Colonic mucosa (tissue), 4 donors: ENCODE data around the gene HRH3. TPM values are rescaled to one million over a fixed set of nuclear protein-coding genes. Genes with fewer than 3 reads are reported as not detected.

Experiments used
- DNase-seq: peaks from one replicate; pipeline ENCODE4 v3.0.0-alpha.2; 2020
- H3K27ac ChIP-seq: fragments of 200-600 bp; one replicate; pipeline ENCODE4 v1.8.0; 2021
- H3K27me3 ChIP-seq: fragments of 200-600 bp; one replicate; pipeline ENCODE4 v1.8.0; 2021
- H3K36me3 ChIP-seq: fragments of 200-600 bp; one replicate; pipeline ENCODE4 v1.8.0; 2021
- H3K4me1 ChIP-seq: fragments of 200-600 bp; one replicate; pipeline ENCODE4 v1.8.0; 2021; ENCODE audit warnings: mild to moderate bottlenecking
- H3K4me3 ChIP-seq: fragments of 200-600 bp; one replicate; pipeline ENCODE4 v1.8.0; 2021
- H3K9ac ChIP-seq, 2 donors: one replicate each; pipeline ENCODE4 v1.7.0; 2013; ENCODE audit warnings: control low read depth in 2 of 2, low read depth in 2 of 2, low read length in 2 of 2
- H3K9me3 ChIP-seq: fragments of 200-600 bp; one replicate; pipeline ENCODE4 v1.8.0; 2021
- CTCF ChIP-seq: fragments of 200-600 bp; IDR thresholded peaks from one replicate; pipeline ENCODE4 v1.8.0; 2022; ENCODE audit warnings: antibody characterized with exemption, mild to moderate bottlenecking
- intact Hi-C: fragments of 100-400 bp; cut with DNase I; formaldehyde crosslinking; loops from one replicate; pipeline ENCODE4 v1.14.1; 2022
- total RNA-seq, 2 donors: library from RNA; stranded (reverse); fragmentation: NEBNext Ultra II Directional in 1 of 2; extraction: Animal tissue kit (Norgen Biotek cat#: 25700) in 1 of 2; gene quantifications; one replicate each; pipeline ENCODE4 v1.2.1, GENCODE V29; 2021
- donor health status: healthy.
- donor health status: DM: no; HTN: no; CAD: no.
- donor health status: DM: no; HTN: no; CAD: no.

The HRH3 gene
- total RNA-seq, 2 donors from 2014 or later: not detected

GRCh38 chr20:62211769-62212288, 8.2 kb downstream of the HRH3 start:
- Histone ChIP-seq H3K36me3 (no peaks in the 10 kb centered on the region), H3K27ac (no peak overlapping the region), H3K9ac (no peak overlapping the region), H3K4me3 (no peak overlapping the region), H3K4me1 (no peaks in the 10 kb centered on the region), H3K9me3 (no peaks in the 10 kb centered on the region), H3K27me3 (peaks cover 18% of the 10 kb centered on the region)
- intact Hi-C loops: no loop called here
- TF ChIP-seq CTCF: no peak
- no peak for DNase-seq

GRCh38 chr20:62211216-62211615, 8.9 kb downstream of the HRH3 start:
- H3K9ac ChIP-seq: no peak overlapping the region
- TF ChIP-seq CTCF: no peak
- H3K36me3 ChIP-seq: no peaks in the 10 kb centered on the region
- H3K4me3 ChIP-seq: no peak overlapping the region
- H3K27ac ChIP-seq: no peak overlapping the region
- no peak for DNase-seq
- no peaks in the 10 kb centered on the region for H3K9me3 ChIP-seq
- no peaks in the 10 kb centered on the region for H3K4me1 ChIP-seq
- H3K27me3 ChIP-seq: peaks cover 14% of the 10 kb centered on the region
- intact Hi-C loops: no loop called here

- H3K4me1 ChIP-seq: no peaks in the 10 kb centered on the region
- no peak for DNase-seq
- H3K9ac ChIP-seq: no peak overlapping the region
- peaks cover 14% of the 10 kb centered on the region for H3K27me3 ChIP-seq
- H3K4me3 ChIP-seq: no peak overlapping the region
- H3K9me3 ChIP-seq: no peaks in the 10 kb centered on the region
- no peak for TF ChIP-seq CTCF
- H3K36me3 ChIP-seq: no peaks in the 10 kb centered on the region
- intact Hi-C loops: no loop called here
- H3K27ac ChIP-seq: no peak overlapping the region
Observed at GRCh38 chr20:62210496-62210855, 9.6 kb downstream of the HRH3 start.

- Histone ChIP-seq H3K9me3 (no peaks in the 10 kb centered on the region), H3K27ac (no peak overlapping the region), H3K9ac (no peak overlapping the region), H3K4me1 (no peaks in the 10 kb centered on the region), H3K27me3 (peaks cover 14% of the 10 kb centered on the region), H3K4me3 (no peak overlapping the region), H3K36me3 (no peaks in the 10 kb centered on the region)
- DNase-seq: no peak
- intact Hi-C loops: no loop called here
- TF ChIP-seq CTCF: no peak
Observed at GRCh38 chr20:62209850-62210495, 10.1 kb downstream of the HRH3 start.

- intact Hi-C loops: no loop called here
- H3K9ac ChIP-seq: no peak overlapping the region
- H3K27me3 ChIP-seq: peaks cover 14% of the 10 kb centered on the region
- DNase-seq: no peak
- H3K36me3 ChIP-seq: no peaks in the 10 kb centered on the region
- H3K27ac ChIP-seq: no peak overlapping the region
- TF ChIP-seq CTCF: no peak
- H3K4me3 ChIP-seq: no peak overlapping the region
- H3K4me1 ChIP-seq: no peaks in the 10 kb centered on the region
- H3K9me3 ChIP-seq: no peaks in the 10 kb centered on the region
Observed at GRCh38 chr20:62208795-62209755, 11.0 kb downstream of the HRH3 start.
